ENCODE data around the gene SIPA1. TPM values are rescaled to one million over a fixed set of nuclear protein-coding genes. Genes with fewer than 3 reads are reported as not detected.

SIPA1 gene
- 38.7 and 42.1 TPM in 2 replicates for total RNA-seq

GRCh38 chr11:65637794-65638419 is at the start of gene SIPA1:
SIPA1 (plus strand) TSS chr11:65638101; CDS start chr11:65640922, 2,821 bp downstream.

GRCh38 chr11:65595543-65596281 is 42.2 kb upstream of the SIPA1 start, which contains the start of gene KCNK7:
KCNK7 (minus strand) TSS chr11:65595800; CDS start chr11:65595772, 28 bp downstream.

GRCh38 chr11:65615229-65615949 is 22.5 kb upstream of the SIPA1 start, which contains the start of gene PCNX3:
PCNX3 (plus strand) TSS chr11:65615776; CDS start chr11:65616312, 536 bp downstream.

GRCh38 chr11:65662799-65663638 is 25.1 kb downstream of the SIPA1 start, which contains the start of gene RELA:
RELA (minus strand) TSS chr11:65662916; CDS start chr11:65662832, 84 bp downstream.

Other genes with a start within 250 kb of the SIPA1 start
- gene NEAT1, start 215.3 kb upstream of the SIPA1 start, total RNA-seq: 38.3 and 118 TPM in 2 replicates
- gene MALAT1, start 139.1 kb upstream of the SIPA1 start, total RNA-seq: 2,721 and 4,758 TPM in 2 replicates
- gene SCYL1, start 113.0 kb upstream of the SIPA1 start, total RNA-seq: 56.5 and 59.1 TPM in 2 replicates
- gene LTBP3, start 79.7 kb upstream of the SIPA1 start, total RNA-seq: 15.2 and 23.4 TPM in 2 replicates
- 37.5 and 92.2 TPM in 2 replicates for gene ZNRD2, start 67.6 kb upstream of the SIPA1 start, total RNA-seq
- 15.9 and 19.8 TPM in 2 replicates for gene FAM89B, start 65.6 kb upstream of the SIPA1 start, total RNA-seq
- 31.2 and 39.0 TPM in 2 replicates for gene EHBP1L1, start 62.0 kb upstream of the SIPA1 start, total RNA-seq
- not detected in 2 replicates for gene KCNK7, start 42.3 kb upstream of the SIPA1 start, total RNA-seq
- gene MAP3K11, start 23.9 kb upstream of the SIPA1 start, total RNA-seq: 55.2 and 72.0 TPM in 2 replicates
- gene PCNX3, start 22.3 kb upstream of the SIPA1 start, total RNA-seq: 11.2 and 11.7 TPM in 2 replicates
- 12.7 and 14.7 TPM in 2 replicates for gene RELA, start 24.8 kb downstream of the SIPA1 start, total RNA-seq
- gene KAT5, start 74.2 kb downstream of the SIPA1 start, total RNA-seq: 31.8 and 35.4 TPM in 2 replicates
- 77.0 and 111 TPM in 2 replicates for gene RNASEH2C, start 82.7 kb downstream of the SIPA1 start, total RNA-seq
- 6.8 and 8.1 TPM in 2 replicates for gene AP5B1, start 142.9 kb downstream of the SIPA1 start, total RNA-seq
- not detected in 2 replicates for gene OVOL1, start 149.0 kb downstream of the SIPA1 start, total RNA-seq
- 1.9 TPM in 1 of 2 replicates, not detected in the other for gene SNX32, start 195.9 kb downstream of the SIPA1 start, total RNA-seq
- 1,095 and 1,455 TPM in 2 replicates for gene CFL1, start 220.1 kb downstream of the SIPA1 start, total RNA-seq
- gene MUS81, start 222.3 kb downstream of the SIPA1 start, total RNA-seq: 47.4 and 53.3 TPM in 2 replicates
- gene EFEMP2, start 234.7 kb downstream of the SIPA1 start, total RNA-seq: 15.3 and 20.5 TPM in 2 replicates
- not detected in 2 replicates for gene CTSW, start 241.7 kb downstream of the SIPA1 start, total RNA-seq

Measured in epithelial cell of umbilical artery (primary cell).